MCF 10A (cell line): Measurements from ENCODE around the gene ASRGL1. TPM values are rescaled to one million over a fixed set of nuclear protein-coding genes. Genes with fewer than 3 reads are reported as not detected.

Experiments used
- BruUV-seq: library from RNA; stranded (reverse); fragments of 400-500 nt; replicated peaks from 2 replicates; lab custom pipeline; 2021; lab: Mats Ljungman, UMichigan
- CTCF ChIA-PET: fragments of 300-600 bp; sonication (Branson Sonifier 250); formaldehyde crosslinking; extraction: SDS; loops from one replicate; lab custom pipeline; 2021; ENCODE audit warnings: antibody characterized with exemption, inconsistent platforms; lab: Yijun Ruan, JAX
- POLR2A ChIA-PET: fragments of 300-600, 350-650 bp; sonication (Branson Sonifier 250); formaldehyde crosslinking; extraction: SDS; loops from one replicate; lab custom pipeline; 2020; ENCODE audit warnings: antibody characterized with exemption, inconsistent platforms; lab: Yijun Ruan, JAX
- DNase-seq: peaks from one replicate; pipeline ENCODE4 v3.0.0-alpha.2; 2018; ENCODE audit not compliant: unreplicated experiment
- H3K27ac Mint-ChIP-seq: one replicate; pipeline ENCODE4 v1.8.0; 2022; ENCODE audit warnings: mild to moderate bottlenecking, low read depth, mixed read lengths; ENCODE audit not compliant: unreplicated experiment
- H3K27me3 Mint-ChIP-seq: one replicate; pipeline ENCODE4 v1.8.0; 2022; ENCODE audit warnings: mixed read lengths; ENCODE audit not compliant: insufficient read depth, unreplicated experiment
- H3K36me3 Mint-ChIP-seq: one replicate; pipeline ENCODE4 v1.8.0; 2022; ENCODE audit warnings: mild to moderate bottlenecking, moderate library complexity, mixed read lengths; ENCODE audit not compliant: insufficient read depth, unreplicated experiment
- H3K4me1 Mint-ChIP-seq: one replicate; pipeline ENCODE4 v1.8.0; 2022; ENCODE audit warnings: mixed read lengths; ENCODE audit not compliant: insufficient read depth, unreplicated experiment
- H3K4me3 Mint-ChIP-seq: one replicate; pipeline ENCODE4 v1.8.0; 2022; ENCODE audit warnings: mild to moderate bottlenecking, moderate library complexity, mixed read lengths; ENCODE audit not compliant: unreplicated experiment
- H3K9me3 Mint-ChIP-seq: one replicate; pipeline ENCODE4 v1.8.0; 2022; ENCODE audit warnings: mixed read lengths; ENCODE audit not compliant: unreplicated experiment
- intact Hi-C: fragments of 100-400 bp; cut with micrococcal nuclease; formaldehyde crosslinking; loops from 2 replicates; pipeline ENCODE4 v1.14.1; 2022
- total RNA-seq: library from RNA; stranded (reverse); gene quantifications from 2 replicates; pipeline ENCODE4 v1.2.3, GENCODE V29; 2022
- TF ChIP-seq, protein P1 (sequence below): fragments of 200-600 bp; IDR thresholded peaks from one replicate; pipeline ENCODE4 v1.8.0; 2022; ENCODE audit warnings: antibody characterized with exemption, mild to moderate bottlenecking; ENCODE audit not compliant: unreplicated experiment

ASRGL1 gene
- total RNA-seq, 1 experiment from 2014 or later, result 0.65 TPM

DNA sequence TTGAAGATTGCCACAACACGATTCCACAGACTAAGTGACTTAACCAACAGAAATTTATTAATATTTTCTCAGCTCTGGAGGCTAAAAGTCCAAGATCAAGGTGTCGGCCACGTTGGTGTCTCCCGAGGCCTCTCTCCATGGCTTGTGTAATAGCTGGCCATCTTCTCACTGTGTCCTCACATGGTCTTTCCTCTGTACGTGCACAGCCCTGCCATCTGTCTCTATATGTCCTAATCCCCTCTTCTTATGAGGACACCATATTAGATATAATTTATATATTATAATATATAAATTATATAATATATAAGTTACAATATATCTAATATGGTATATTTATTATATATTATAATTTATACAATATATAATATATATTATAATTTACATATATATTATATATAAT is 56.5 kb downstream of the ASRGL1 start:
- intact Hi-C loops, result loop anchor here (1.0 kb wide), 1 partner anchor 13 kb away; no protein-coding TSS in a partner anchor
- Mint-ChIP-seq H3K9me3 (no peaks in the 10 kb centered on the region), H3K4me1 (peaks cover 11% of the 10 kb centered on the region), H3K36me3 (peaks cover 5% of the 10 kb centered on the region), H3K27ac (no peak overlapping the region), H3K27me3 (peaks cover 11% of the 10 kb centered on the region), H3K4me3 (no peak overlapping the region)
- TF ChIP-seq, protein P1, sequence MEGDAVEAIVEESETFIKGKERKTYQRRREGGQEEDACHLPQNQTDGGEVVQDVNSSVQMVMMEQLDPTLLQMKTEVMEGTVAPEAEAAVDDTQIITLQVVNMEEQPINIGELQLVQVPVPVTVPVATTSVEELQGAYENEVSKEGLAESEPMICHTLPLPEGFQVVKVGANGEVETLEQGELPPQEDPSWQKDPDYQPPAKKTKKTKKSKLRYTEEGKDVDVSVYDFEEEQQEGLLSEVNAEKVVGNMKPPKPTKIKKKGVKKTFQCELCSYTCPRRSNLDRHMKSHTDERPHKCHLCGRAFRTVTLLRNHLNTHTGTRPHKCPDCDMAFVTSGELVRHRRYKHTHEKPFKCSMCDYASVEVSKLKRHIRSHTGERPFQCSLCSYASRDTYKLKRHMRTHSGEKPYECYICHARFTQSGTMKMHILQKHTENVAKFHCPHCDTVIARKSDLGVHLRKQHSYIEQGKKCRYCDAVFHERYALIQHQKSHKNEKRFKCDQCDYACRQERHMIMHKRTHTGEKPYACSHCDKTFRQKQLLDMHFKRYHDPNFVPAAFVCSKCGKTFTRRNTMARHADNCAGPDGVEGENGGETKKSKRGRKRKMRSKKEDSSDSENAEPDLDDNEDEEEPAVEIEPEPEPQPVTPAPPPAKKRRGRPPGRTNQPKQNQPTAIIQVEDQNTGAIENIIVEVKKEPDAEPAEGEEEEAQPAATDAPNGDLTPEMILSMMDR, result no peak
- ChIA-PET CTCF (interaction anchor here (0.5 to 8.1 kb wide), 21 partner anchors 11 to 296 kb away, joined by 3 to 145 read pairs (median 5); partner anchors contain the start of genes GANAB and LRRN4CL), POLR2A (interaction anchor here (0.7 to 3.3 kb wide), 11 partner anchors 106 to 1436 kb away, joined by 3 to 41 read pairs (median 5); partner anchors contain the start of genes C11orf98, CSKMT, EEF1G and GANAB)
- no TSS peak for BruUV-seq
- no peak for DNase-seq

DNA sequence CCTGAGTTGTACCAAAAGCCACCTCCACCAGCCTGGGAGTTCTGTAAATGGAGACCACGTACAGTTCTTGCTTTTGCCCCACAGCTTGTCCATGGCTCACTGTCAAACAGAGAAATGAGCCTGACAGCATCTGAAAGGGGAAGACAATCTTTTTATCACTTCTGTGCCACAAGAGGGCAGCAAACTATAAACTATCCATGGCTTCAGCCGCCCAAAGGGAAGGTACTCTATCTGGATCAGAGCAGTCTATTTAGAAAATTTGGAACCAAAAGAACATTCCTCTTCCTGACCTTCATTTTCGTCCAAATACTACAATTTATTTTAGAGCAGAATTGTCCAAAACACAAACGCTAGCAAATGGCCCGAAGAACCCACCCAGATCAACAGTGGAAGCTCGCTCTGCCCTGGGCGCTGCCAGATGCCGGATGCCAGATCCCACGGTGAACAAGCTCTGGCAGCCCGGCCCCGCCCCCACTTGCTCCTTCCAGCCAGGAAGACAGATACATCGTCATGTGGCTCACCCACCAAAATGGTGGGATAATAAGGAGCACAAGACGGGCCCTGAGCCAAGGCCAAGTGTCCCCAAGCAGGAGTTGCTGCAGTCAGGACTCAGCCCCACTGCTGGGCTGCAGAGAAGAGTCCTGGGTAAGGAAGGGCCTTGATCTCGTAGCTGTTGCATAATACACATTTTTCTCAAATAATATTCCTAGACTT is 57.7 kb downstream of the ASRGL1 start:
- DNase-seq, result peak; percentile 88
- intact Hi-C loops, result loop anchor here (1.0 kb wide), 3 partner anchors 147 to 299 kb away; no protein-coding TSS in a partner anchor
- peak overlapping the region; percentile 29 for H3K27ac Mint-ChIP-seq
- TF ChIP-seq, protein P1, result peak; percentile 76
- peaks cover 11% of the 10 kb centered on the region for H3K4me1 Mint-ChIP-seq
- no peaks in the 10 kb centered on the region for H3K27me3 Mint-ChIP-seq
- peak overlapping the region; percentile 73 for H3K4me3 Mint-ChIP-seq
- BruUV-seq, result no TSS peak
- H3K9me3 Mint-ChIP-seq, result no peaks in the 10 kb centered on the region
- H3K36me3 Mint-ChIP-seq, result peaks cover 5% of the 10 kb centered on the region
- CTCF ChIA-PET, result interaction anchor here (0.5 to 8.1 kb wide), 52 partner anchors 9 to 475 kb away, joined by 3 to 145 read pairs (median 4); partner anchors contain the start of genes C11orf98, CSKMT, EEF1G and GANAB
- POLR2A ChIA-PET, result interaction anchor here (0.6 to 3.3 kb wide), 28 partner anchors 16 to 1923 kb away, joined by 3 to 41 read pairs (median 6); partner anchors contain the start of genes AHNAK, B3GAT3, C11orf98 and CSKMT

DNA sequence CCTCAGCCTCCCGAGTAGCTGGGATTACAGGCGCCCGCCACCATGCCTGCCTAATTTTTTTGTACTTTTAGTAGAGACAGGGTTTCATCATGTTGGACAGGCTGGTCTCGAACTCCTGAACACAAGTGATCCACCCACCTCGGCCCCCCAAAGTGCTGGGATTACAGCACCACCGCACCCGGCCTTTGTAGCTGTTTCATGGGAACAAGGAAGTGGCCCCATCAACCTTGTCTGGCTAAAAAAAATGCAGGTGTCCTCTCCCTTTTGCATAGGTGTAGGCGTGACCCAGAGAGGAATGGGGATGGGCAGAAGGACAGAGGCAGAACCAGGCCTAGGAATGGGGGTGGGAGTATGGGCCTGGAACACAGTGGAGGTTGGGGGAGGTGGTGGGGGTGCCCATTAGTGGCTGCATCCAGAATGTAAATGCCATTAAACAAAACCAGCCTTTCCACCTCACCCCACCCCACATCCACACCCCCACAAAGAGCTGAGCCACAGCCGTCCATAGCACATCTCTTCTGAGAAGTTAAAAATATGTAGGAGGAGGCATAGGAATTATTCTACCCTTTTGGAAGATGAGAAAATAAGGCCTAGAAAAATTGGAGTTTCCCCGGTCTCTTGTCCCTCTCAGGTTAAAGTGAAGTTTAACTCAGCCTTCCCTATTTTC is 58.8 kb downstream of the ASRGL1 start:
- ChIA-PET POLR2A (interaction anchor here (0.6 to 3.3 kb wide), 16 partner anchors 15 to 1922 kb away, joined by 3 to 41 read pairs (median 6); partner anchors contain the start of genes B3GAT3, C11orf98, CSKMT and LBHD1), CTCF (interaction anchor here (0.6 to 8.1 kb wide), 30 partner anchors 8 to 497 kb away, joined by 3 to 145 read pairs (median 5); partner anchors contain the start of genes EEF1G, LRRN4CL and TUT1)
- DNase-seq, result no peak
- Mint-ChIP-seq H3K4me1 (peaks cover 11% of the 10 kb centered on the region), H3K4me3 (no peak overlapping the region), H3K36me3 (peaks cover 5% of the 10 kb centered on the region), H3K27me3 (no peaks in the 10 kb centered on the region), H3K27ac (no peak overlapping the region), H3K9me3 (no peaks in the 10 kb centered on the region)
- intact Hi-C loops, result loop anchor here (1.0 kb wide), 3 partner anchors 146 to 298 kb away; no protein-coding TSS in a partner anchor
- TF ChIP-seq, protein P1, result no peak
- no TSS peak for BruUV-seq
